GM04504 (cell line): ENCODE data around the gene CATSPERB.
"Not testable (repeated sequence)": the region's sequence is repeated elsewhere in the genome, so short reads cannot be mapped to it uniquely, and the experiment has no call there.

ENCODE experiments used
- DNase-seq: peaks from one replicate; pipeline ENCODE4 v3.0.0-alpha.2; 2012; ENCODE audit warnings: low read depth

CATSPERB gene

GRCh38 chr14:91577632-91578233 lies 154.2 kb downstream of the CATSPERB start:
- DNase-seq, result no peak

GRCh38 chr14:91575469-91576208 lies 156.2 kb downstream of the CATSPERB start:
- no peak for DNase-seq

GRCh38 chr14:91573894-91574837 lies 157.7 kb downstream of the CATSPERB start:
- peak; percentile 30 for DNase-seq

- no peak for DNase-seq
Measured at GRCh38 chr14:91573528-91573893, 158.4 kb downstream of the CATSPERB start.

- no peak for DNase-seq
Measured at GRCh38 chr14:91570021-91570420, 161.9 kb downstream of the CATSPERB start.

- no peak for DNase-seq
Measured at GRCh38 chr14:91569301-91569700, 162.6 kb downstream of the CATSPERB start.

- DNase-seq, result no peak
Measured at GRCh38 chr14:91568626-91569025, 163.3 kb downstream of the CATSPERB start.

GRCh38 chr14:91567827-91568226 lies 164.1 kb downstream of the CATSPERB start:
- DNase-seq, result not testable (repeated sequence)

- no peak for DNase-seq
Measured at GRCh38 chr14:91555531-91555930, 176.4 kb downstream of the CATSPERB start.

GRCh38 chr14:91554535-91555332 lies 177.2 kb downstream of the CATSPERB start:
- no peak for DNase-seq

GRCh38 chr14:91548108-91548507 lies 183.8 kb downstream of the CATSPERB start:
- no peak for DNase-seq

- no peak for DNase-seq
Measured at GRCh38 chr14:91545946-91546716, 185.8 kb downstream of the CATSPERB start.

- DNase-seq, result no peak
Measured at GRCh38 chr14:91545204-91545603, 186.7 kb downstream of the CATSPERB start.

GRCh38 chr14:91536327-91536726 lies 195.6 kb downstream of the CATSPERB start:
- no peak for DNase-seq

- DNase-seq, result not testable (repeated sequence)
Measured at GRCh38 chr14:91534059-91534458, 197.8 kb downstream of the CATSPERB start.

GRCh38 chr14:91533623-91534022 lies 198.3 kb downstream of the CATSPERB start:
- DNase-seq, result no peak
